GM12878 (cell line): Measurements from ENCODE around the gene BEGAIN. TPM values are rescaled to one million over a fixed set of nuclear protein-coding genes. Genes with fewer than 3 reads are reported as not detected.

ENCODE experiments used
- IRF5 ChIP-seq: fragments of 450-650 bp; IDR thresholded peaks from 2 replicates; pipeline ENCODE4 v1.6.1; 2017; ENCODE audit warnings: borderline replicate concordance
- POLR2A ChIP-seq: IDR thresholded peaks from 2 replicates; pipeline ENCODE4 v1.6.1; 2011; ENCODE audit warnings: low read depth, mild to moderate bottlenecking, low read length
- SREBF1 ChIP-seq: IDR thresholded peaks from 2 replicates; pipeline ENCODE4 v1.6.1; 2012; ENCODE audit warnings: mild to moderate bottlenecking, low read length
- polyA plus RNA-seq, 11 experiments: library from polyadenylated mRNA; depleted of rRNA in 4 of 11; unstranded in 6 of 11; stranded (reverse) in 5 of 11; fragments of >200 nt; fragmentation: Nextera tagmentation in 4 of 11; fragmentation: Illumina TruSeq in 1 of 11; extraction: Ambion mirVana in 4 of 11; extraction: Trizol in 1 of 11; gene quantifications; 1 replicate in 1 of 11; 2 replicates in 10 of 11; pipeline versions ENCODE4 v1.2.1 to v1.2.3, GENCODE V29; 2011 to 2016; ENCODE audit warnings: inconsistent platforms in 2 of 11, missing spikeins in 2 of 11, low read depth in 1 of 11
- total RNA-seq, 4 experiments: library from RNA; depleted of rRNA in 3 of 4; stranded (reverse); fragments of >200 nt in 3 of 4; fragmentation: Illumina TruSeq in 1 of 4; extraction: Trizol in 1 of 4; gene quantifications; 2 replicates each; pipeline versions ENCODE4 v1.2.1 to v1.2.3, GENCODE V29; 2013 to 2021
- TF ChIP-seq, protein P1 (sequence below): fragments of 150-350 bp; IDR thresholded peaks from 2 replicates; pipeline ENCODE4 v1.6.1; 2014; ENCODE audit warnings: mild to moderate bottlenecking, low read depth, low read length
- TF ChIP-seq, protein P2 (sequence below): fragments of 450-650 bp; IDR thresholded peaks from 2 replicates; pipeline ENCODE4 v1.6.1; 2017; ENCODE audit warnings: mild to moderate bottlenecking, moderate library complexity
- TF ChIP-seq, protein P3 (sequence below): IDR thresholded peaks from 2 replicates; pipeline ENCODE4 v1.6.1; 2011; ENCODE audit warnings: low read depth, mild to moderate bottlenecking, low read length, moderate library complexity, borderline replicate concordance; ENCODE audit errors: extremely low read depth

Gene BEGAIN
- total and polyA plus RNA-seq, 10 of the 15 experiments (the other 5 are each of a cell fraction or from before 2014, with no cell fraction given): 0.01 to 0.31 (median 0.06) TPM; not detected in 5

DNA sequence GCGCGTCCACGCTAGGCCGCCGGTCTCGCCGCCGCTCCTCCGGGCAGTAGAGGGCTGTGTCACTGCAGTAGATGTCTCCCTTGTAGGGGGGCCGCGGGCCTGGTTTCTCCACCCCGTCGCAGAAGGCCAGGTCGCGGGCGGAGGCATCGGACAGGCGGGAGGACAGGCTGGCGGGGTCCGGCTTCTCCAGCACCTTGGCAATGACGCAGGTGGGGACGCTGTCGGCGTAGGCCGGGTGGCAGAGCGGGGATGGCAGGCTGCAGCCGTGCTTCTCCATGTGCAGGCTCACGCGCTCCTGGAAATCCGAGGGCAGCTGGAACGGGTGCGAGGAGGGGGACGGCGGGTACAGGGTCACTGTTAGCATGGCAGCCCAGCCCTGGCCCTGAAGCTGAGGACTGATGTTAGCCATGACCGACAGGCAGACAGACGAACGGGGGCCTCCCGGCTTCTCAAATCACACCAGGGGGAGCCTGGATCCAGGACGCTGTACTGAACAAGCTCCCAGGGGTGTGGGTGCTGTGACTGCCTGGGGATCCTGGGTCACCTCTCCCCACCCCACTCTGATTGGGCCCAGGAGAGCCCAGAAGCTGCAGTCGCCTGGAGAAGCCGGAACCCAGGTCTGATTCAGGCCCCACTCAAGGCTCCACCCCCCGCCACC lies 48.1 kb downstream of the BEGAIN start (continued):
- TF ChIP-seq, protein P1, sequence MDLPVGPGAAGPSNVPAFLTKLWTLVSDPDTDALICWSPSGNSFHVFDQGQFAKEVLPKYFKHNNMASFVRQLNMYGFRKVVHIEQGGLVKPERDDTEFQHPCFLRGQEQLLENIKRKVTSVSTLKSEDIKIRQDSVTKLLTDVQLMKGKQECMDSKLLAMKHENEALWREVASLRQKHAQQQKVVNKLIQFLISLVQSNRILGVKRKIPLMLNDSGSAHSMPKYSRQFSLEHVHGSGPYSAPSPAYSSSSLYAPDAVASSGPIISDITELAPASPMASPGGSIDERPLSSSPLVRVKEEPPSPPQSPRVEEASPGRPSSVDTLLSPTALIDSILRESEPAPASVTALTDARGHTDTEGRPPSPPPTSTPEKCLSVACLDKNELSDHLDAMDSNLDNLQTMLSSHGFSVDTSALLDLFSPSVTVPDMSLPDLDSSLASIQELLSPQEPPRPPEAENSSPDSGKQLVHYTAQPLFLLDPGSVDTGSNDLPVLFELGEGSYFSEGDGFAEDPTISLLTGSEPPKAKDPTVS: no peak
- TF ChIP-seq IRF5 (no peak), SREBF1 (no peak), POLR2A (no peak)
- TF ChIP-seq, protein P2, sequence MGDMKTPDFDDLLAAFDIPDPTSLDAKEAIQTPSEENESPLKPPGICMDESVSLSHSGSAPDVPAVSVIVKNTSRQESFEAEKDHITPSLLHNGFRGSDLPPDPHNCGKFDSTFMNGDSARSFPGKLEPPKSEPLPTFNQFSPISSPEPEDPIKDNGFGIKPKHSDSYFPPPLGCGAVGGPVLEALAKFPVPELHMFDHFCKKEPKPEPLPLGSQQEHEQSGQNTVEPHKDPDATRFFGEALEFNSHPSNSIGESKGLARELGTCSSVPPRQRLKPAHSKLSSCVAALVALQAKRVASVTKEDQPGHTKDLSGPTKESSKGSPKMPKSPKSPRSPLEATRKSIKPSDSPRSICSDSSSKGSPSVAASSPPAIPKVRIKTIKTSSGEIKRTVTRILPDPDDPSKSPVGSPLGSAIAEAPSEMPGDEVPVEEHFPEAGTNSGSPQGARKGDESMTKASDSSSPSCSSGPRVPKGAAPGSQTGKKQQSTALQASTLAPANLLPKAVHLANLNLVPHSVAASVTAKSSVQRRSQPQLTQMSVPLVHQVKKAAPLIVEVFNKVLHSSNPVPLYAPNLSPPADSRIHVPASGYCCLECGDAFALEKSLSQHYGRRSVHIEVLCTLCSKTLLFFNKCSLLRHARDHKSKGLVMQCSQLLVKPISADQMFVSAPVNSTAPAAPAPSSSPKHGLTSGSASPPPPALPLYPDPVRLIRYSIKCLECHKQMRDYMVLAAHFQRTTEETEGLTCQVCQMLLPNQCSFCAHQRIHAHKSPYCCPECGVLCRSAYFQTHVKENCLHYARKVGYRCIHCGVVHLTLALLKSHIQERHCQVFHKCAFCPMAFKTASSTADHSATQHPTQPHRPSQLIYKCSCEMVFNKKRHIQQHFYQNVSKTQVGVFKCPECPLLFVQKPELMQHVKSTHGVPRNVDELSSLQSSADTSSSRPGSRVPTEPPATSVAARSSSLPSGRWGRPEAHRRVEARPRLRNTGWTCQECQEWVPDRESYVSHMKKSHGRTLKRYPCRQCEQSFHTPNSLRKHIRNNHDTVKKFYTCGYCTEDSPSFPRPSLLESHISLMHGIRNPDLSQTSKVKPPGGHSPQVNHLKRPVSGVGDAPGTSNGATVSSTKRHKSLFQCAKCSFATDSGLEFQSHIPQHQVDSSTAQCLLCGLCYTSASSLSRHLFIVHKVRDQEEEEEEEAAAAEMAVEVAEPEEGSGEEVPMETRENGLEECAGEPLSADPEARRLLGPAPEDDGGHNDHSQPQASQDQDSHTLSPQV: no peak
- TF ChIP-seq, protein P3, sequence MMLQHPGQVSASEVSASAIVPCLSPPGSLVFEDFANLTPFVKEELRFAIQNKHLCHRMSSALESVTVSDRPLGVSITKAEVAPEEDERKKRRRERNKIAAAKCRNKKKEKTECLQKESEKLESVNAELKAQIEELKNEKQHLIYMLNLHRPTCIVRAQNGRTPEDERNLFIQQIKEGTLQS: no peak
